ENCODE results near the gene LAMC1. TPM values are rescaled to one million over a fixed set of nuclear protein-coding genes. Genes with fewer than 3 reads are reported as not detected.

Gene LAMC1
- total and polyA plus RNA-seq, 2 donors (not counting 1 experiment from before 2014, with no cell fraction given): 11.5 to 34.0 TPM

DNA sequence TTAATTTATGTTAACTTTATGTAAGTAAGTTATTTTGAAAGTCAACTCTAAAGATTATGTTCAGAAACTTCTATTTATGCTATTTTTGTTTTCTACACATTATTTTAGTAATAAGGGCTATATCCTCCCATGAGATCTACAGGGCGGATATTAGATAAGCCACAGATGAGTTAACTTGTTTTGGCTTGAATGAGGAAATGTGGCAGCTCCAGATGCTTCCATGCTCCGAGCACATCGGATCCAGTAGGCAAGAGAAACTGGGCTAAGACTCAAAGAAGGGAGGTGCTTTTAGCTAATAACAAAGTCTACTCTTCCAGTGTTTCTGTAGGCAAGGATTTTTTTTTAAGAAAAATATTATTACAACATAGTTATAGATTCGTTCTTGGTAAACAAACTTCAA lies 20.0 kb upstream of the LAMC1 start:
- intact Hi-C loops (cut with micrococcal nuclease): no loop called here
- no peak overlapping the region for H2AFZ ChIP-seq (ENCODE audit: insufficient read depth, low read depth, low read length, poor library complexity, severe bottlenecking)
- no peak overlapping the region for H3K4me2 ChIP-seq (replicated peaks; ENCODE audit: low read depth, low read length, poor library complexity, severe bottlenecking)
- H3K4me1 ChIP-seq (ENCODE audit: control insufficient read depth in 2 of 2, insufficient read depth in 2 of 2, low read length in 2 of 2): no peaks in the 10 kb centered on the region
- Mint-ChIP-seq H3K27me3 (peaks cover 35% of the 10 kb centered on the region), H3K27ac (no peak overlapping the region), H3K9me3 (ENCODE audit: insufficient read depth) (no peaks in the 10 kb centered on the region), H3K4me1 (no peaks in the 10 kb centered on the region), H3K4me3 (no peak overlapping the region)
- H3K9ac ChIP-seq (ENCODE audit: low read length): no peak overlapping the region
- WGBS (ENCODE audit: insufficient coverage): no CpG with 5 or more reads among the region's 4 CpGs
- CTCF ChIA-PET: no interaction called here
- no peak for TF ChIP-seq EZH2 (IDR thresholded peaks at IDR 0.05; ENCODE audit: borderline replicate concordance, insufficient read depth, low read depth, low read length, poor library complexity, severe bottlenecking)
- TF ChIP-seq, protein P1, sequence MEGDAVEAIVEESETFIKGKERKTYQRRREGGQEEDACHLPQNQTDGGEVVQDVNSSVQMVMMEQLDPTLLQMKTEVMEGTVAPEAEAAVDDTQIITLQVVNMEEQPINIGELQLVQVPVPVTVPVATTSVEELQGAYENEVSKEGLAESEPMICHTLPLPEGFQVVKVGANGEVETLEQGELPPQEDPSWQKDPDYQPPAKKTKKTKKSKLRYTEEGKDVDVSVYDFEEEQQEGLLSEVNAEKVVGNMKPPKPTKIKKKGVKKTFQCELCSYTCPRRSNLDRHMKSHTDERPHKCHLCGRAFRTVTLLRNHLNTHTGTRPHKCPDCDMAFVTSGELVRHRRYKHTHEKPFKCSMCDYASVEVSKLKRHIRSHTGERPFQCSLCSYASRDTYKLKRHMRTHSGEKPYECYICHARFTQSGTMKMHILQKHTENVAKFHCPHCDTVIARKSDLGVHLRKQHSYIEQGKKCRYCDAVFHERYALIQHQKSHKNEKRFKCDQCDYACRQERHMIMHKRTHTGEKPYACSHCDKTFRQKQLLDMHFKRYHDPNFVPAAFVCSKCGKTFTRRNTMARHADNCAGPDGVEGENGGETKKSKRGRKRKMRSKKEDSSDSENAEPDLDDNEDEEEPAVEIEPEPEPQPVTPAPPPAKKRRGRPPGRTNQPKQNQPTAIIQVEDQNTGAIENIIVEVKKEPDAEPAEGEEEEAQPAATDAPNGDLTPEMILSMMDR (IDR thresholded peaks at IDR 0.05): no peak
- ATAC-seq (ENCODE audit: low read depth) (no peak), DNase-seq (no peak)
- no peak overlapping the region for H3K27ac ChIP-seq (ENCODE audit: low read length in 2 of 2)
- POLR2A ChIA-PET: no interaction called here
- no peaks in the 10 kb centered on the region for H3K79me2 ChIP-seq (ENCODE audit: control insufficient read depth, insufficient read depth, low read length)
- no peaks in the 10 kb centered on the region for H4K20me1 ChIP-seq (ENCODE audit: control insufficient read depth, insufficient read depth, low read length, poor library complexity, severe bottlenecking)
- H3K36me3 ChIP-seq (replicated peaks in 1 of 2; ENCODE audit: control extremely low read depth in 1 of 2, control insufficient read depth in 1 of 2, extremely low read depth in 1 of 2, insufficient read depth in 2 of 2, low read length in 1 of 2): no peaks in the 10 kb centered on the region
- H3K27me3 ChIP-seq (replicated peaks in 1 of 4; ENCODE audit: control extremely low read depth in 1 of 4, control insufficient read depth in 3 of 4, insufficient read depth in 4 of 4, low read length in 3 of 4): peaks cover 0 to 3% (median 0%) of the 10 kb centered on the region in 4 experiments
- H3K4me3 ChIP-seq (ENCODE audit: control extremely low read depth in 1 of 5, extremely low read depth in 1 of 5, insufficient read depth in 1 of 5, low read depth in 2 of 5, low read length in 4 of 5): no peak overlapping the region
- H3K9me3 ChIP-seq (ENCODE audit: control extremely low read depth in 1 of 3, control insufficient read depth in 2 of 3, insufficient read depth in 1 of 3, low read length in 2 of 3): no peaks in the 10 kb centered on the region

DNA sequence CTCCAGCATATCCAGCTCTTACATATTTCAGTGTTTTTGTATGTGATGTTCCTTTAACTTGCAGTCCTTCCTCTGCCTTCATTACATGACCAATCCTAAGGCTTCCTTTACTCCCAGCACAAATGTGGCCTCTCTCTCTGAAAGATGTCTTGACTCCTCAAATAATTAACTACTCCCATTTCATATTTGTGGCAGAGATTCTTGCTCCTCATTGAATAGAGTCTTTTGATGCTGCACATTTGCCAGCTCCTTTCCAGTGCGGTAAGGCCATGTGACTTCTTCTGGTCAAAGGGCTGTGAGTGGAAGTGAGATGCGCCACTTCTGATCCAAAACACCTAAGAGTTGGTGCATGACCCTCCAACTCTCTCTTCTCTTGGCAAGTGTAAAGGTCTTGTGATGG lies 19.1 kb upstream of the LAMC1 start:
- no peaks in the 10 kb centered on the region for H3K4me1 Mint-ChIP-seq
- no peak overlapping the region for H3K27ac ChIP-seq (ENCODE audit: low read length in 2 of 2)
- WGBS (ENCODE audit: insufficient coverage): no CpG with 5 or more reads among the region's 2 CpGs
- H3K27me3 Mint-ChIP-seq: peaks cover 33% of the 10 kb centered on the region
- no peaks in the 10 kb centered on the region for H3K79me2 ChIP-seq (ENCODE audit: control insufficient read depth, insufficient read depth, low read length)
- H3K4me3 Mint-ChIP-seq: no peak overlapping the region
- no peak overlapping the region for H3K4me2 ChIP-seq (replicated peaks; ENCODE audit: low read depth, low read length, poor library complexity, severe bottlenecking)
- POLR2A ChIA-PET: no interaction called here
- intact Hi-C loops (cut with micrococcal nuclease): no loop called here
- no peak for ATAC-seq (ENCODE audit: low read depth)
- H4K20me1 ChIP-seq (ENCODE audit: control insufficient read depth, insufficient read depth, low read length, poor library complexity, severe bottlenecking): no peaks in the 10 kb centered on the region
- H3K36me3 ChIP-seq (replicated peaks in 1 of 2; ENCODE audit: control extremely low read depth in 1 of 2, control insufficient read depth in 1 of 2, extremely low read depth in 1 of 2, insufficient read depth in 2 of 2, low read length in 1 of 2): no peaks in the 10 kb centered on the region
- DNase-seq: no peak
- CTCF ChIA-PET: interaction anchor here (0.6 kb wide), 1 partner anchor 61 kb away, joined by 4 read pairs; no protein-coding TSS in a partner anchor
- H3K27ac Mint-ChIP-seq: no peak overlapping the region
- H3K9me3 Mint-ChIP-seq (ENCODE audit: insufficient read depth): no peaks in the 10 kb centered on the region
- no peak overlapping the region for H3K4me3 ChIP-seq (ENCODE audit: control extremely low read depth in 1 of 5, extremely low read depth in 1 of 5, insufficient read depth in 1 of 5, low read depth in 2 of 5, low read length in 4 of 5)
- no peaks in the 10 kb centered on the region for H3K4me1 ChIP-seq (ENCODE audit: control insufficient read depth in 2 of 2, insufficient read depth in 2 of 2, low read length in 2 of 2)
- no peak overlapping the region for H2AFZ ChIP-seq (ENCODE audit: insufficient read depth, low read depth, low read length, poor library complexity, severe bottlenecking)
- no peaks in the 10 kb centered on the region for H3K9me3 ChIP-seq (ENCODE audit: control extremely low read depth in 1 of 3, control insufficient read depth in 2 of 3, insufficient read depth in 1 of 3, low read length in 2 of 3)
- no peak overlapping the region for H3K9ac ChIP-seq (ENCODE audit: low read length)
- no peak for TF ChIP-seq EZH2 (IDR thresholded peaks at IDR 0.05; ENCODE audit: borderline replicate concordance, insufficient read depth, low read depth, low read length, poor library complexity, severe bottlenecking)
- TF ChIP-seq, protein P1 (IDR thresholded peaks at IDR 0.05): no peak
- H3K27me3 ChIP-seq (replicated peaks in 1 of 4; ENCODE audit: control extremely low read depth in 1 of 4, control insufficient read depth in 3 of 4, insufficient read depth in 4 of 4, low read length in 3 of 4): peaks cover 0 to 3% (median 0%) of the 10 kb centered on the region in 4 experiments

Data from B cell (primary cell).